ENCODE data around the gene FXYD5.

DNA sequence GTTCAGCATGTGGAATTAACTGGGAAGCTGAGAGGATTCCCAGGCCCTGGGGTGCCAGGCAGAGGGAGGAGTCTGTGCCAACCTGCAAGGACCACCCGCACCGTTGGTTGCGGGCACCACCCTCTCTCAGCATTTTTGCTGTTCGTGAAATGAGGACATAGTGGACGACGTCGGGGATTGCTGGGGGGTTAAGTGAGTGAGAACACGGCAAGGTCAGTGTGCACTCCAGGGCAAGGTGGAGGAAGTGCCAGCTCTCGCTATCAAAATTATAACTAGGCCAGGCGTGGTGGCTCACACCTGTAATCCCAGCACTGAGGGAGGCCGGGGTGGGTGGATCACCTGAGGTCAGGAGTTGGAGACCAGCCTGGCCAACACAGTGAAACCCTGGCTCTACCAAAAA, 36.7 kb upstream of the FXYD5 start:
- TF ChIP-seq, protein P1, sequence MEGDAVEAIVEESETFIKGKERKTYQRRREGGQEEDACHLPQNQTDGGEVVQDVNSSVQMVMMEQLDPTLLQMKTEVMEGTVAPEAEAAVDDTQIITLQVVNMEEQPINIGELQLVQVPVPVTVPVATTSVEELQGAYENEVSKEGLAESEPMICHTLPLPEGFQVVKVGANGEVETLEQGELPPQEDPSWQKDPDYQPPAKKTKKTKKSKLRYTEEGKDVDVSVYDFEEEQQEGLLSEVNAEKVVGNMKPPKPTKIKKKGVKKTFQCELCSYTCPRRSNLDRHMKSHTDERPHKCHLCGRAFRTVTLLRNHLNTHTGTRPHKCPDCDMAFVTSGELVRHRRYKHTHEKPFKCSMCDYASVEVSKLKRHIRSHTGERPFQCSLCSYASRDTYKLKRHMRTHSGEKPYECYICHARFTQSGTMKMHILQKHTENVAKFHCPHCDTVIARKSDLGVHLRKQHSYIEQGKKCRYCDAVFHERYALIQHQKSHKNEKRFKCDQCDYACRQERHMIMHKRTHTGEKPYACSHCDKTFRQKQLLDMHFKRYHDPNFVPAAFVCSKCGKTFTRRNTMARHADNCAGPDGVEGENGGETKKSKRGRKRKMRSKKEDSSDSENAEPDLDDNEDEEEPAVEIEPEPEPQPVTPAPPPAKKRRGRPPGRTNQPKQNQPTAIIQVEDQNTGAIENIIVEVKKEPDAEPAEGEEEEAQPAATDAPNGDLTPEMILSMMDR (IDR thresholded peaks at IDR 0.05 in 4 of 5, conservative IDR thresholded peaks at IDR 0.05 in 1 of 5) = no peak
- TF ChIP-seq POLR2A (IDR thresholded peaks at IDR 0.05) = no peak
